SK-N-MC (cell line): ENCODE results near the gene DOP1A.
A peak's percentile ranks its signal among the peaks of the same experiment; 100 is the strongest.

Source experiments
- DNase-seq: peaks from one replicate; pipeline ENCODE4 v3.0.0-alpha.2; 2011; ENCODE audit warnings: low read depth, low spot score
- H3K27ac ChIP-seq: fragments of 200-600 bp; sonication (generic); 2 replicates; pipeline ENCODE4 v1.5.1; 2016; ENCODE audit warnings: mixed run types
- H3K36me3 ChIP-seq: fragments of 200-600 bp; sonication (generic); 2 replicates; pipeline ENCODE4 v1.6.1; 2017; ENCODE audit warnings: antibody characterized with exemption, low read length, mixed read lengths; ENCODE audit not compliant: insufficient read depth
- H3K4me3 ChIP-seq: fragments of 200-600 bp; sonication (generic); 2 replicates; pipeline ENCODE4 v1.5.1; 2016
- H3K9ac ChIP-seq: fragments of 200-600 bp; sonication (generic); 2 replicates; pipeline ENCODE4 v1.8.0; 2017; ENCODE audit warnings: mixed run types, mixed read lengths; ENCODE audit not compliant: insufficient read length
- H3K9me3 ChIP-seq: fragments of 200-600 bp; sonication (generic); 2 replicates; pipeline ENCODE4 v1.6.1; 2017; ENCODE audit warnings: low read depth, mild to moderate bottlenecking, antibody characterized with exemption, low read length, moderate library complexity, mixed read lengths
- EZH2 ChIP-seq: fragments of 200-600 bp; sonication (generic); IDR thresholded peaks from one replicate; pipeline ENCODE4 v1.6.1; 2017; ENCODE audit warnings: antibody characterized with exemption
- FOXP2 ChIP-seq: optimal IDR thresholded peaks from 2 replicates; pipeline ENCODE3; 2011; ENCODE audit warnings: mild to moderate bottlenecking, moderate library complexity; ENCODE audit not compliant: insufficient read depth; ENCODE audit errors: extremely low read length, control extremely low read depth
- POLR2AphosphoS5 ChIP-seq: IDR thresholded peaks from 2 replicates; pipeline ENCODE4 v1.6.1; 2012; ENCODE audit warnings: mild to moderate bottlenecking, low read depth, low read length, borderline replicate concordance

The DOP1A gene

GRCh38 chr6:83065511-83066192 is 1.8 kb upstream of the DOP1A start, which contains the start of gene UBE3D:
Gene UBE3D, minus strand, starts transcription at chr6:83065841. Its CDS starts 123 bp downstream, at chr6:83065718.
- TF ChIP-seq FOXP2 = peak; percentile 92
- TF ChIP-seq EZH2 = no peak
- TF ChIP-seq POLR2AphosphoS5 = peak; percentile 91
- Histone ChIP-seq H3K27ac (peak within 1 kb of the TSS; percentile 61), H3K9ac (peak within 1 kb of the TSS; percentile 91)

DNA sequence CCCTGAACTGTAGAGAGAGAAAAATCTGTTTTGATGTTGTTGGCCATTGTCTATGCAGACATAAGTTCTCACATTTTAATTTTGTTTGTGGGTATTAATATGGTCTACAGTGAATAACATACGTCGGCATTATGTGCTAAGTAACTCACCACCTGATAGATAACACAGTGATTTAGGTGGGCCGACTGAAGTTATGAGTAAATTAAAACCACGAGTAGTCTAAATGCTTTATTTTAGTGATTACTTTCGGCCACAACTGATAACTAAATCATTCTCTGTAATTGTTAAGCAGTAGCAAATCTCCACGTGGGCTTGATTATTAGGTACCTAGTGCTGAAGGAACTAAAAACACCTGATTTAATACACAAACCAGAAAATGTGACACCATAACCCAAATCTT is 1.1 kb downstream of the DOP1A start:
- H3K27ac ChIP-seq = no peak overlapping the region
- H3K9me3 ChIP-seq = no peaks in the 10 kb centered on the region
- peak overlapping the region; percentile 79 for H3K4me3 ChIP-seq
- TF ChIP-seq FOXP2 (no peak), EZH2 (no peak), POLR2AphosphoS5 (no peak)
- no peaks in the 10 kb centered on the region for H3K36me3 ChIP-seq
- peak overlapping the region; percentile 76 for H3K9ac ChIP-seq
- DNase-seq = no peak

More at GRCh38 chr6:83065511-83066192, 1.8 kb upstream of the DOP1A start, which contains the start of gene UBE3D:
- no peak for DNase-seq
- H3K9me3 ChIP-seq = no peaks in the 10 kb centered on the region
- H3K36me3 ChIP-seq = peaks cover 20% of the 10 kb centered on the region
- peak within 1 kb of the TSS; percentile 93 for H3K4me3 ChIP-seq

- Histone ChIP-seq H3K9me3 (no peaks in the 10 kb centered on the region), H3K4me3 (peak overlapping the region; percentile 6; the same call in 1 of the 2 replicates), H3K36me3 (no peaks in the 10 kb centered on the region), H3K9ac (peak overlapping the region; percentile 43), H3K27ac (no peak overlapping the region)
- DNase-seq = no peak
- TF ChIP-seq EZH2 (no peak), POLR2AphosphoS5 (no peak), FOXP2 (no peak)
Observed at GRCh38 chr6:83069633-83070032, 2.2 kb downstream of the DOP1A start.

DNA sequence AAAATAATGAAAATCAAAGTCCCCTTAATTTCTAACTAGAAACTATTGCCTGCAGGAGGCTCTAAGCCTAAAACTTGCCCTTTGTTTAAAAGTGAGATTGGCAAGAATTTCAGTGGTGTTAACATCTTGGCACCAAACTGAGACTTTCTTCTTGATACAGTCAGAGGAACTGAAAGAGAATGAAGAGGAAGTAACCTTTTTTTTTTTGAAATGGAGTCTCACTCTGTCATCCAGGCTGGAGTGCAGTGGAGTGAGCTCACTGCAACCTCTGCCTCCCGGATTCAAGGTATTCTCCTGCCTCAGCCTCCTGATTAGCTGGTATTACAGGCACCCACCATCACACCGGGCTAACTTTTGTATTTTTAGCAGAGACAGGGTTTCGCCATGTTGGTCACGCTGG is 3.6 kb downstream of the DOP1A start:
- Histone ChIP-seq H3K36me3 (peaks cover 8% of the 10 kb centered on the region), H3K9ac (no peak overlapping the region), H3K27ac (no peak overlapping the region), H3K9me3 (no peaks in the 10 kb centered on the region), H3K4me3 (no peak overlapping the region)
- no peak for DNase-seq
- no peak for TF ChIP-seq POLR2AphosphoS5
- no peak for TF ChIP-seq FOXP2

DNA sequence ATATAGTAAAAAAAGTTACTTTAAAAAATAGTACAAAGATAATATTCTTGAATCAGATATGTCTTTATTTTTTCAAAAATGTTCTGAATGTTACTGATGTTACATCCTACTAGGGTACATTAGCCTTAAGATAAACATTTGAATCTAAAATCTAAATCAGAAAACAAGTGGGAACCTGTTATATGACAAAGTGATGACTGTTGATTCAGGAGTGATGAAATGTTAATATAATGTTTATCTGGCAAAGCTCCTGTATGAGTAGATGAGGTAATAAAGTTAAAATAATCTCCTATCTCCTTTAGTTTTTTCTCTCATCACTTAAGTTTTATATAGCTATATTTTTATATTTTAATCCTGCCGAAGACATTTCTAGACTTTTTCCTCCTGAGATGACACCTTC is 4.2 kb downstream of the DOP1A start:
- no peak for DNase-seq
- peaks cover 12% of the 10 kb centered on the region for H3K36me3 ChIP-seq
- H3K27ac ChIP-seq = no peak overlapping the region
- H3K4me3 ChIP-seq = no peak overlapping the region
- H3K9ac ChIP-seq = no peak overlapping the region
- no peaks in the 10 kb centered on the region for H3K9me3 ChIP-seq
- TF ChIP-seq FOXP2 = no peak

DNA sequence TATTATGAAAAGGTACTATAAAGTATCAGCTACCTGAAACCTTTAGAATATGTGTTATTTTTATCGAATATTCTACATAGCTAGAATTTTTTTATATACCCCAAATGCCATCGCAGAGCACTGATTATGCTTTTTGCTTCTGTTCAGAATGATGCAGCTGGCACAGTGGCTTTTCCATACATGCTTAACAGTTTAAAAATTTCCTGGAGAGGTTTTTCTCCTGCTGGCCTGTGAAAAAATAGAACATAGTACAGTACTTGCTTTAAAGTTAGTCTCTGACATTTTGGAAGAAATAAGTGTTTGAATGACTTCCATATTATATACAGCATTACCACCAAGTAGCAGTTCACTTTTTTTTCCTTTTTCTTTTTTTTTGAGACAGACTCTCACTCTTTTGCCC is 5.3 kb downstream of the DOP1A start:
- Histone ChIP-seq H3K4me3 (no peak overlapping the region), H3K36me3 (peaks cover 13% of the 10 kb centered on the region), H3K9ac (no peak overlapping the region), H3K9me3 (no peaks in the 10 kb centered on the region), H3K27ac (no peak overlapping the region)
- no peak for DNase-seq
- no peak for TF ChIP-seq FOXP2
- no peak for TF ChIP-seq POLR2AphosphoS5
- TF ChIP-seq EZH2 = no peak

- Histone ChIP-seq H3K9ac (no peak overlapping the region), H3K27ac (no peak overlapping the region), H3K36me3 (peaks cover 13% of the 10 kb centered on the region), H3K9me3 (no peaks in the 10 kb centered on the region), H3K4me3 (no peak overlapping the region)
- no peak for TF ChIP-seq POLR2AphosphoS5
- DNase-seq = no peak
Observed at GRCh38 chr6:83073615-83074014, 6.1 kb downstream of the DOP1A start.

GRCh38 chr6:83083476-83083875 is 16.0 kb downstream of the DOP1A start:
- TF ChIP-seq FOXP2 = no peak
- no peak for TF ChIP-seq POLR2AphosphoS5
- TF ChIP-seq EZH2 = no peak
- Histone ChIP-seq H3K36me3 (no peaks in the 10 kb centered on the region), H3K27ac (no peak overlapping the region)

DNA sequence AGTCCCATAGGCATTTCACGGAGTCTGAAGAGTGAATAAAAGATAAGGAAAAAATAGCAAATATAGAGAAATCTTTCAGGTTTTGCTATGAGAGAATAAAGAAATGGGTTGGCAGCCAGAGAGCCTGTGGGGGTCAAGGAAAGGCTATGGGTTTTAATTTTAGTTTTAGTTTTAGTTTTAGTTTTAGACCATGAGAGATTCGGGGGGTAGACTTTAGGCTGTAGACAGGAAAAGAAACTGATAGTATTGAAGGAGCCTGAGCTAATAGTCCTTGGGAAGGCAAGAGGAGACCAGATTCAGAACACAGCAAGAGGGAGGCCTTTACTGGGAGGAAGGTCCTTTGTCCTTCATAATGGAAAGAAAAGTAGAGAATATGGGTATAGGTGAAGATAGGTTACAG is 19.3 kb downstream of the DOP1A start:
- no peaks in the 10 kb centered on the region for H3K9me3 ChIP-seq
- no peak overlapping the region for H3K27ac ChIP-seq
- no peaks in the 10 kb centered on the region for H3K36me3 ChIP-seq
- no peak for DNase-seq
- no peak overlapping the region for H3K4me3 ChIP-seq
- TF ChIP-seq FOXP2 (no peak), POLR2AphosphoS5 (no peak), EZH2 (no peak)
- H3K9ac ChIP-seq = no peak overlapping the region

More at GRCh38 chr6:83083476-83083875, 16.0 kb downstream of the DOP1A start:
- H3K9me3 ChIP-seq = no peaks in the 10 kb centered on the region
- no peak overlapping the region for H3K4me3 ChIP-seq
- H3K9ac ChIP-seq = no peak overlapping the region
- DNase-seq = no peak
